Measurements from ENCODE around the gene TBPL1.
"Not testable (repeated sequence)": the region's sequence is repeated elsewhere in the genome, so short reads cannot be mapped to it uniquely, and the experiment has no call there.

TBPL1 gene

DNA sequence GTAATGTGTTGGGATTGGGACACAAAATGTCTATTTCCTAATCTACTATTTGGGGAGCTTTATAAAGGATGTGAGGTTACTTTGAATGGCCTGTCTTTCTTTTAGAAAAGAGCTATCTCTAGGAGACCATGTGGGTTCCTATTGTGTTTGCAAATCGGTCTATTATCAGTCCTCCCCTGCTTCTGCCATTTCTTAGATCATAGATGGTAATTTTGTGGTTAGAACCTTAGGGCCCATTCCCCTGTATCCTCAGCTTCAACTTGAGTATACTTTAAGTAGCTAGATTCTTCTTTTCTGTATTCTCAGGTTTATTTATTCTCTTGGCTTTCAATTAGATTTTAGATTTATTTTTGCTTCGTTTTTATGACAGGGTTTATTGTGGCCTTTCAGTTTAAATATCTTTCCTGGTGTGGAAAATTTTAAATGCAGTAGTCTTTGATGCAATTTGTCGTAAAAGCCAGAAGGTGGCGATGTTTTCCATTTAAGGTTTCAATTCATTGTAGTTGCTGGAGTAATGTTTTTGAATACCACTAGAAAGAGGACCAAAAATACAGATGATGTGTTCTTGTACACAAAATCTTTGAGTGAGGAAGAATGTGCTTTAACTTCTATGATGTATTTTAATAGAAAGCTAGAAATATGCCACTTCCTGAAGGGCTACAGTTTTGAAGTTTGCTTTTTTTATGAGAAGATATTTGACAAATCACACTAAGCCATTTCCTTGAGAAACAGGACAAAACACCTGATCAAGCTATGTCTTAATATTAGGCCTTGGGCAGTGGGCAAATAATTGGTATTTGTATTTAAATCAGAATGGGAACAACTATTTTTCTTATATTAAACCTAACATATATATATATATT, 20.3 kb downstream of the TBPL1 start:
- DNase-seq, result no peak

DNA sequence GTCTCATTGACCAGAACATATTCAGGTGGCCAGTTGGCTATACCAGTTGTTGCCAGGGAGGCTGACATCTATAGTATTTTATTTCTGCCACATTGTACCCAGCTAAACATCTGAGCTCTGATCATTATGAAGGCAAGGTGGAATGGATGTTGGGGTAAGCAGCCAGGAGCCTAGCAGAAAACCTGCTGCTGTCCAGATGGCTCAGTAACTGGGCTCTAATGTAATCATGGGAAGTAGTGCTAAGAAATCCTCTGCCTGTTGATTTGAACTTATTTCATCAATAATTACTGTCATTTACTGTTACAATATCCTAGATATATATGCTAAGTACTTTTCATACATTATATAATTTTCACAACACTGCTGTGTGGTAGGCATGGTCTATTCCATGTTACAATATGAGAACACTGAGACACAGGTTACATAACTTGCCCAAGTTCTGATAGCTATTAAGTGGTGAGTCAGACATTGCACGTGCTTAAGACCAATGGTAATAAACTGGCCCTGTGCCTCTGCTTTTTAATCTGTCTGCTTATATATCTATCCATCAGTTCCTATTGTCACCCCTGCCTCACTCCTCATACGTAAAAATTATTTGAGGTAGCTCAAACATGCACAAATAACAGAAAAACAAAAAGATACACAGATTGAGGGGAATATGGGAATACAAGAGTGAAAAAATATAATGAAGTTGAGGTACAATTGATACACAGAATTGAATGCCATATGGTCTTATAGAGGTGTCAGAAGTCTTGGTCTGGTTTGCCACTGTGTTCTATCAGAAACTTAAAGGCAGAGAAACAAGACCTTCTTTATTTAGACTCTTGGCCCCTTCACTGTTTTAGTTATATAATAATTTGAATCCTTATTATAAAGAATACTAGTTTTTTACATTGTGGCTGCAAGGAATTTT, 25.2 kb downstream of the TBPL1 start:
- DNase-seq, result no peak

DNA sequence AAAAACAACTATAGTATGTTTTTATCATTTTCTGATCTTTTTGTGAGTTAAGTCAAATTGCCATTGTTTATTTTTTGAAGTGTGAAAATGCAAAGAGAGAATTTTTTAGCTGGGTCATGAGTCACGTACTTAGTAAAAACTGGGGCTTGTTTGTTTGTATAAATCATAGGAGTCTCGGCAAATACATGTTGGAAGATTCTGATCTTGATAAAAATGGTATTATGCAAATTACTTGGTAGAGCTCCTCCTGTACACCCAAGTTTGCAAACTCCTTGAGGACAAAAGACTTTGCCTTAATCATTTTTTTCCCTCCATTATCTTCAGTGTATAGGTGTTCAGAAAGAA, 25.8 kb downstream of the TBPL1 start:
- DNase-seq, result no peak

DNA sequence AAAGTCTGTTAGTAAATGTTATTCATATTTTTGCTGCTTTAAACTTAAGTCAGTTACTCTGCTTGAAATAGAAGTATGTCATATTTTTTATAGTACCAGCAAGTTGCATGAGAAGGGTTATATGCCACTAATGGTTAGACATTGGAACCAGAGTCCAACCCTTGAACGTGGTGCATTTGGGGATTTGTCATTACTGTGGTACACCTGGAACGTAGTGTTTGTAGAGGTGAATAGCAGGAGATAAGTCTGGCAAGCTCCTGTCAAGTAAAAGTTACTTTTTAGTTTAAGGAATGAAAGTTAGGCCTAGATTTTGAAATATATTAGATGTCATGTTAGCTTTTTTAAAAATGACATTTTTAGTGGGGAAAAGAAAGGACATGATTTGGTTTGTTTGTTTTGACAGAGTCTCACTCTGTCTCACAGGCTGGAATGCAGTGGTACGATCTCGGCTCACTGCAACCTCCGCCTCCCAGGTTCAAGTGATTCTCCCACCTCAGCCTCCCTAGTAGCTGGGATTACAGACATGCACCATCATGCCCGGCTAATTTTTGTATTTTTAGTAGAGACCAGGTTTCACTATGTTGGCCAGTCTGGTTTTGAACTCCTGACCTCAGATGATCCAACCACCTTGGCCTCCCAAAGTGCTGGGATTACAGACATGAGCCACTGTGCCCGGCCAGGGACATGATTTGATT, 26.4 kb downstream of the TBPL1 start:
- DNase-seq, result not testable (repeated sequence)

DNA sequence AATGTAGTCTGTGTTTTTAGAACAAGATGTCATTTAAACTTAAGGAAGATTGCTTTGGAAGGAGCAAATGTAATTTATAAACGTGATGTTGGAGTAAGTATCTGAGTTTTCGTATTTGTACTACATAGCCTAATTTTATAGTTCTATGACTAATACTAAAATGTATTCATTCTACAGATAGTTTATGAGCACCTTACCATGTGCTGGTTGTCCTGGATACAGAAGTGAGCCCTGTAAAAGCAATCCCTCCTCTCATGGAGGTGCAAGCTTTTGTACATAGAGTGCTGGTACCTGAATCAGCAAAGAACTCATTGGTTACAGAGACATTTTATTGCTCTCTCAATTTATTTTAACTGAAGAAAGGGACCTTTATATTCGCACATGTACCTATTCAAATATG, 27.1 kb downstream of the TBPL1 start:
- DNase-seq, result no peak

DNA sequence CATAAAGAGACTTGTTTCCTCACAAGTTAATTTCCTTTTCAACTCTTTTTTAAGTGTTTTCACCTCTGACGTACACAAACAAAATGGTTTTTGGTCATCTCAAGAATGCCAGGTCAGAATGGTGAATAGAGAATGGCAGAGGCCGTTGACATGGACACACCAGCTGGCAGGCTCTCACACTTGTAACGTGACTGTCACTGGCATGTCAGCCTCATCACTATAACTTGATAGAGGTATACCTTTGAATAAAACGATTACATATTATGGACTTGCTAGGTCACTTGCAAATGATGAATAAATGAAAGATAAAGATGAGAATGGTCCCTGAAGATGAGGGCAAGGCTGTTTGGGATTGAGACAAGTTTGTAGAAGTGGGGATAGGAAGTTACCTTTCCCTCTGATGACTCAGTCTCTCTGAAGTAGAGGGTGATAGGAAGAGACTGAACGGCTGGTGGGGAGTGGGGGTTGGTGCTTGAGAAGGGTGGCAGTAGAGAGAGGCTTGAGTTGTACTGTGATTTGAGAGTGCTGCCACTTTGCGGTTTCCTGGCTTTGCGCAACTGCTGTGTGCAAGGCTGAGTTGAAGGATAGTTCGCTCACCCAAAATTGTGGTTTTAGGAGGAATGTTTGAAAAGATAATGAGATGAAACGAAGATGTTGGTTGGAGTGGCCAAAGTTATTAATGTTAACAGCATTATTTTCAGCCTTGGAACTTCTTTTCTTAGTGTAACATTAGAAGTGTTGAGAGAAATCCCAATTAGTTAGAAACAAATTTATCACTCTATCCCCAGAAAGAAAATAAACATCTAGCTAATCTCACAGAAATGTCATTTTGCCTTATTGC, 30.3 kb downstream of the TBPL1 start:
- DNase-seq, result peak; percentile 44 to 57

DNA sequence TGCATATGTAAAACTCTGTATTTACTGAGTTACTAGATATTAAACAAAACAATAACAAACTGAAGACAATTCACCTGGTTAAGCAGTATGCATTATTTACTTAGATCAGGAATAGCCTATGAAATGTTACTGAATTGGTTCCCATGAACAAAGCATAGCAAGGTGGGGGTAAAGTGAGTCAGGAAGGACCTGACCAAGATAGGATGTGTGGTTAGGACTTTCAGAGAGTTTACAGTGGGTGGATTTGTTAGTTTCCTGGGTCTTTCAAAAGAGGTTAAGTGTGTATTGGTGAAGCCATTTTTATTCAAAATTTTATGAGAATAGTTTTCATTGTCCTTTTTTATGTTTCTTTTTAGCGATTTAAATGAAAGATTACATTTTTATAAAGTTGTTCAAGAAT, 32.9 kb downstream of the TBPL1 start:
- no peak for DNase-seq

DNA sequence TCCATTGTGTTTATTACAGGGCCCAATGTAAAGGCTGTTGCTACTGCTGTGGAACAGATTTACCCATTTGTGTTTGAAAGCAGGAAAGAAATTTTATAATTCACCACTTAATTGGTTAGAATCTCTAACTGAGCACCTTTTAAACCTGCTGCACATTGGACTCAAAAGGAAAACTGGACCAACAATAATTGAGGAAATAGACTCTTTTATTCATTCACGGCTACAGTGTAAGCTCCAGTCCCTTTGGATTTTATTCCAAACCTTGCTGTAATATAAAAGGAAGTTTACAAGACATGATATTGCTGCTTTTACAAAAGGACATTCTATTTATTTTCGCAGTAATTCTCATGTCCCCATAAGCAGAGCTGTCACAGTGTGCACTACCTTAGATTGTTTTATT, 33.9 kb downstream of the TBPL1 start:
- no peak for DNase-seq

DNA sequence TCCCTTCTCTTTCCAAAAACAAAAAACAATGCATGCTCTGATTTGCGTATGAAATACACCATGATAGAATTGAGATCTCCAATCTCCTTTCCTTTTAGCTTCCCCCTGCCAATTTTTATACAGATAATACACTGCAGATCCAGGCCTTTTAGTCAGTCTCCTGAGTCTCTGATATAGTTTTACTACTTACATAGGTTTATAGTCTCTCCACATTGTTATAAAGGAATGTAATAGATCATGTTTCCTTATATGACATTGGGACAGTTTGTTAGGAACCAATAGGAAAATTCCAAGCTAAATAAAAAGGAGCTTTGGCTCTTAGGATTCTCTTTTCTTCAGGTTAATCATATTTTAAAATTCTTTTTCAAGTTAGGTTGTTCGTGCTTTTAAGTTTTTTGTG, 36.5 kb downstream of the TBPL1 start:
- no peak for DNase-seq

DNA sequence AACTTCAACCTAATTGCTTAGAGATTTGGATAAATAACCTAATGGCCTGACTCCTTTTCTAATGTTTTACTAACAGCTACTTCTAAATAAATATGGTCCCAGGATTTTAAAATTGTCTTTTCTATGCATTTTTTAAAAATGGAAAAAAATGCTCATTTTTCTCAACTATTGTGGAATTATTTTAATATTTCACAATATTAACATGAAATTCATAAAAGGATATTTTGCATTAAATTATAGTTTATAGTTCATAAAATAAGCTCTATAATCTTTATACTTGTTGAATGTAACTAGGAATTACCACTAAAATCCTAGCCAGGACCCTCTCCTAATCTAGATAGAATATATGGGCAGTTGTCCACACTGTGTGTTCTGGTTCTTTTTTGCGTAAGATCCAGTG, 37.3 kb downstream of the TBPL1 start:
- no peak for DNase-seq

DNA sequence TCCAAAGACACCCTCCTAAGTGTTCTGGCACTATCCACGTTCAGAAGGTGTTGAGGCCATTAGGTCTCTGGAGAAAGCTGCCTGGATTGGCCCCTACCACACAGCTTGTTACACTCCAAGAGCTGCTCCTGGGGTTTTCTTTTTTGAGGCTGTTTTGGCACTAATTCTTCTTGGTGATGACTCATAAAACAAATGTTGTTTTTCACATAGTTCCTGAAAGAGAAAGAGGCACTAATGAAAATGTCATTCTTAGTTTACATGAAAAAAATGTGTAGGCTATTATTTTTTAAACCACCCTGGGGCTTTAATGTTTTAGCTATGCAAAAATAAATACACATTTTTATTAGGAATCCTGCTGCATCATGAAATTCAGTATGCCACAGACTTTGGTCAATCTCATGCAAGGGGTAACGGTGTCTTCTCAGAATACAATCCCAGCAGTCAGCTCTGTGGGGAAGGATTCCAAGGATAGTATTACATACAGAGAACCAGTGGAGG, 38.1 kb downstream of the TBPL1 start:
- no peak for DNase-seq

DNA sequence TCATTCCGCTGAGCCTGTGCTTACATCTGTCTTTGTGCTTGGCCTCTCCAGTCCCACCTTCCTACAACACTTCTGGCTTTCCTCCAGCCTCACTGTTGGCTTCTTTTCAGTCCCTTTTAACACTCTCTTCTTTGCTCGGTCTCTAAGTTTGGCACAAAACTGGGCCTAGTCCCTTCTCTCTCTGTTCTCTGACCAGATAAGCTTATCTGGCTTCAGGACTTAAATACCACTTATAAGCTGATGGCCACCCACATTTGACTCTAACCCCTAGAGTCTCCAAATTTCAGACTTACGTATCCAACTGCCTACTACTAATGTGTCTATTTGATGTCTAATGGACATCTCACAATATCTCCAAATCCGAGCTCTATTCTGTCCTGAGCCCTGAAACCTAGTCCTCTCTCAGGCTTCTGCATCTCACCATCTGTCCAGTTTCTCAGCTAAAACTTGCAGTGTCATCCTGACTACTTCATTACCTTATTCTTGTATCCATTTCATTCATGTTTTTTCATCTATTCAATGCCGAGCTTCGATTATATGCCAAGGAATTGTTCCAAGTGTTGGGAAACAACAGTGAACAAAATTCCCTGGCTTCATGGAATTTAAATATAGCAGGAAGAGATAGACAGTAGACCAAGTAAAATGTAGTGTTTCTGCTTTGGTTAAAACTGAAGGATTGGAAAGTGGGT, 40.1 kb downstream of the TBPL1 start:
- DNase-seq, result no peak

DNA sequence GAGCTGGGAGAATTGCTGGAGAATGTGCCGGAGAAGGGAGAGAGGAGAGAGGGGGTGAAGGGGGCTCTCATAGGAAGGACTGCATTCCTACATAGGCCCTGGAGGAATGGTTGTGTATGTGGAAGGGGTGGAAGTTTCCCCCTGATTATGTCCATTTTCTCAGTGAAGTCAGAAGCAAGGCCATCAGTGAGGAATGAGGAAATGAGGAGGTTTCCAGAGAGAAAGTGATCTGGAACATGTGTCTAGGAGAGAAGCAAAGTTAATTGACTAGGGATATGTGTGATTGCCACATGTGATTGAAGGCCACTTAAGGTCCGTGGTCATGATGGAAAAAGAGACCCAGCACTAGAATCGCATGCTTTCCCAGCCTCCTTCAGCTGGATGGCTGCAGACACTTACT, 42.3 kb downstream of the TBPL1 start:
- DNase-seq, result no peak

DNA sequence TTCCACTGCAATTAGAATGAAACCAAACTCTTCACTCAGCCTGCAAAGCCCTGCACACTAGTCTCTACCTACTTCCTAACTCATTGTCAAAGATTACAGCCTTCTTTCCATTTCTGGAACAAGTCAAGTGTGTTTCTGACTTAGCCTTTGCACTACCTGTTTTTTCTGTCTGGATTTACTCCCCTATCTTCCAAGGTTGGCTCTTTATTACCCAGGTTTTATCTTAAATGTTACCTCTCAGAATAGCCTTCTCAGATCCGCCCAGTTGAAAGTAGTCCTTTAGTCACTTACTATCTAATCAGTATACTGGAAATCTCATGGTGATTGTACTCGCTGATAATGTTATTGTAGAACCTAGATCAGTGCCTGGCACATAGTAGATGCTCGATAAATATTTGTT, 42.7 kb downstream of the TBPL1 start:
- DNase-seq, result no peak

DNA sequence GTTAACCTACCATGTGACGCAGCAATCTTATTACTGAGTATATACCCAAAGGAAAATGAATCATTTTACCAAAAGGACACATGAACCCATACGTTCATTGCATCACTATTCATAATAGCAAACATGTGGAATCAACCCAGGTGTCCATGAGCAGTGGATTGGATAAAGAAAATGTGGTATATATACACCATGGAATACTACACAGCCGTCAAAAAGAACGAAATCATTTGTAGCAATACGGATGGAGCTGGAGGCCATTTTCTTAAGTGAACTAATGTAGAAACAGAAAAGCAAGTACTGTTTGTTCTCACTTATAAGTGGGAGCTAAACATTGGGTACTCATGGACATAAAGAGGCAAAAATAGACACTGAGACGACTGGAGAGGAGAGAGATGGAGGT, 44.2 kb downstream of the TBPL1 start:
- DNase-seq, result no peak

DNA sequence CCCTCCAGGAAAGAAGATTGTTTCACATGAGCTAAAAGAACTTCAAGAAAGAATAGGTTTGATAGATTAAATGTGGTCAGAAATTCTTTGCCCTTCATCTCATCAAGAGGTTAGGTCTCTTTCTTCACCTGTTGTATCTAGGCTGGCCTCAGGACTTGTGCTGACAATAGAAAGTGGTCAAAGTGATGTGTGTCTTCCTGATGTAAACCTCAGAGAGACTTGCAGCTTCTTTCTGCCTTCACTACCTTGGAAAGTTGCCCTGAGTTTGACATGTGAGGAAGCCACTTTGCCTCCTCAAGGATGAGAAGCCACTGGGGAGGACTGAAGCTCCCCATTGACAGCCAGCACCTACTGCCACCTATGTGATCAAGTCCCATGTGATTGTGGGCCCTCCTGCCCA, 46.3 kb downstream of the TBPL1 start:
- no peak for DNase-seq

DNA sequence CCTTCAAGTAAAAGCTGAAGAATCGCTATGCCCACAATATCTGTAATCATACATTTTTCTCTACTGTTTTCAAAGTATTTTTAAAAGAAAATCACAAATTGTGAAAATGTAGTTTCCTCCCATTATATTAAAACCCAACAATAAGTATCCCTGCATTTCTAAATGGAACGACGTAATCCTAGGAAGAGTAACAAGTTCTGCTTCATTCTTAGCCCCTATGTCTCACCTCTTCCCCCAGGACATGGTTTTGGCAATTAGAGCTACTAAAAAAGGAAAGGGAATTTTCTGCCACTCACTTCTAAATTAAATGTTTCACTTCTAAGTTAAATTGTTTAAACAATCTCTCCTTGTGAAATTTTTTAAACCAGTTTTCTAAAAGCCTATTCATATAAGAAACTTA, 47.4 kb downstream of the TBPL1 start:
- no peak for DNase-seq

DNA sequence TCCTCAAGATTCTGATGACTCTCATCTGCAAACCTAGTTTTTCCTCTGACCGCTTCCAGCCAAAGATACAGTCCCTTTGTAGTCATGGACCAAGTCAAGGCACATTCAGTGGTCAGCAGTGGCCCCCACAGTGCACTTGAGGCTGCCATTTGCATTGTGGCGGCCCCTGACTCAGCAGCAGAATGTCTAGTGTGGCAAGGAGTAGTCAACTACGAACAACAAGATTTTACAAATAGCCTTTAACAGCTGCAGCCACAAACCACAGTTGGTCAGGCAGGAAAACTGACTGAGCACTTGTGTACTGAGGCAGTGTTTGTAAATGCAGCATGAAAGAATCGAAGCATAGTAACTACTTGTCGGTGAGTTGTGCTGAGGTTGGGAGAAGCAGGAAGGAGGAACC, 49.8 kb downstream of the TBPL1 start:
- DNase-seq, result no peak

DNA sequence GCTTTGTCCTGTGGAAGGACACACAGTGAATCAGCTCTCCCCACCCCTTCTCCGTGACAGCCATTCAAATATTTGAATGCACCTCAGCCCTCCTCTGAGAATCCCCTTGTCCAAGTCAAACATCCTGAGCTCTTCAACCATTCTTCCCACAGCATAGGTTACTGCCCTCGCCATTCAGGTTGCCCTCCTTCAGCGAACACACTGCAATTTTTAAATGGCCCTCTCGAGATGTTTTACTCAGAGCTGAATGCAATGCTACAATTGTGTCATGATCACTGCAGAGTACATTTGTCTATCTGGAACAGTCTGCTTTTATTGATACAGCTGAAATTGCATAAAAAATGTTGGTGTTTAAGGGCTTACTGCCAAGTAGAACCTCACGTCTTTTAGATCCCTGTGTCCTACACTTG, 50.5 kb downstream of the TBPL1 start:
- DNase-seq, result no peak

DNA sequence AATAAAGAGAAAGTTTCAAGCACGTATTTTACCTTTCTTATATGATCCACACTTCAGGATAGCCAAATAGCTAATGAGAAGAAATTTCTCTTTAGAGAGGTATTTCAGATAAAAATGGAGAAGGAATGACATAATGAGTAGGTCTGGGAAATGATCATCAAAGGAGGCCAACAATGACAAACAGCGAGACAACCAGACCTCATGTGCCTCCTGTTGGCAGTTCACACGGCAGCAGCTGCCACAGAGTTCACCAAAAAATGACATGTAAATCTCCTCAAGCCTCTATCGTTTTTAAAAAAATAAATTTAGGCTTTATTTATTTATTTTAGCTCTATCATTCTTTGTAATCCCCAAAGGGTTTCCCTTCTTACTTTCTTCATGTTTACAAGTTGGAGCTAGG, 51.7 kb downstream of the TBPL1 start:
- no peak for DNase-seq

DNA sequence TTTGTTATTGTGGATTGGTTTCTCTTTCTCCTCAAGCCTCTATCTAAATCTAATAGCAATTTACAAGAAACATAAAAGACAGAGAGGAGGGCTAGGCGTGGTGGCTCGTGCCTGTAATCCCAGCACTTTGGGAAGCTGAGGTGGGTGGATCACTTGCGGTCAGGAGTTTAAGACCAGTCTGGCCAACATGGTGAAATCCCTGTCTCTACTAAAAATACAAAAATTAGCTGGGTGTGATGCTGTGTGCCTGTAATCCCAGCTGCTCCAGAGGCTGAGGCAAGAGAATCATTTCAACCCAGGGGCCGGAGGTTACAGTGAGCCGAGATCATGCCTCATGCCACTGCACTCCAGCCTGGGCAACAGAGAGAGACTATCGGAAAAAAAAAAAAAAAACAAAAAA, 52.8 kb downstream of the TBPL1 start:
- no peak for DNase-seq

DNA sequence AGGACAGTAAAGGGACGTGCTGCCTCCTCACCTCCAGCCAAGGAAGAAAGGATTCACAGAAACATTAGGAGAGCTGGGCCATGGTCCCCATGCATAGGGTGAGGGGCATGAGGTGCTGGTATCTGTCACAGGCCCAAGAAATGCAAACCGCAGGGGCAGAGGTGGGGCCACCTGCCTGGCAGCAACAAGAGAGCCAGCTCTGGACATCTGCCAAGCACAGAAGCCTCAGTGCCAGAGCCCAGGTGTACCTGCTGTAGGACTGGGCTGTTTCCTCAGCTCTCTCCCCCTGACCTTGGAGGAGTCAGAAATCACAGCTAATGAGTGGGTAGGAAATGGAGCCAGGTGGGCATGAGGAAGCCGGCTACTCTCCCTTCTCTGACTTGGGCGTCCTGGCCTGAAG, 54.1 kb downstream of the TBPL1 start:
- DNase-seq, result no peak

All from activated CD4-positive, alpha-beta T cell treated with anti-CD3 and anti-CD28 coated beads for 4 hours (primary cell).